ENCODE measurements around the gene CPT1B.

The CPT1B gene

DNA sequence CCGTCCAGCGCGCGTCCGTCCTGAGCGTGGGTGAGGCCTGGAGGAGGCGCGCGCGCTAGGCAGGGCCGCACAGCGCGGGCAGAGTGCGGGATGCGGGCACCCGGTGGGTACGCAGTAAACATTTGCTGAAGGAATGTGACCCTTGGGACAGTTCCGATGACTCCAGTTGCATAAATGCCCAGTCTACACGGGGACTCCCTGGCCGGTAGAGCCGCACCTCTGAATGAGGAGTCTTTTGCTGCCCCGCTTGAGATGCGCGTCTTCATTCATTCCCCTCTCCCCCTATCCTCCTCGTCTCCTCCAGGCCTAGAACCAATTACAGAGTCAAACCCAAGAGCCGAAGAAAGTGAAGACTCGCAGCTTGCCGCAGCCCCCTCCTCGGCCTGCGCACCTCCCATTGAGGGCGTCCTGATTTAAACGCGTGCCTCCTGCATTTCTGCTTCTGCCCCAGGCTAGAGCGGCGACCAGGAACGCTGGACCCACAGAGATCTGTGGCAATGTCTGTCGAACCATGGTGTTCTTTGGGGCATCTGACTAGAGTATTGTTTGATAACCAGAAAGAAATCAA lies 5.2 kb upstream of the CPT1B start:
- no peak for TF ChIP-seq GATA3 (IDR thresholded peaks at IDR 0.05; ENCODE audit: low read depth, low read length)
- TF ChIP-seq GATA2 (IDR thresholded peaks at IDR 0.05; ENCODE audit: low read depth, low read length) = no peak

GRCh38 chr22:50582493-50583293 lies 4.5 kb upstream of the CPT1B start, which contains the start of gene CHKB:
Gene CHKB (minus strand): TSS chr22:50582849. CDS start chr22:50582781, 68 bp downstream.
- no peak for TF ChIP-seq GATA2 (IDR thresholded peaks at IDR 0.05; ENCODE audit: low read depth, low read length)
- no peak for TF ChIP-seq GATA3 (IDR thresholded peaks at IDR 0.05; ENCODE audit: low read depth, low read length)

GRCh38 chr22:50581950-50582492 lies 3.8 kb upstream of the CPT1B start:
- TF ChIP-seq GATA2 (IDR thresholded peaks at IDR 0.05; ENCODE audit: low read depth, low read length) (no peak), GATA3 (IDR thresholded peaks at IDR 0.05; ENCODE audit: low read depth, low read length) (no peak)

DNA sequence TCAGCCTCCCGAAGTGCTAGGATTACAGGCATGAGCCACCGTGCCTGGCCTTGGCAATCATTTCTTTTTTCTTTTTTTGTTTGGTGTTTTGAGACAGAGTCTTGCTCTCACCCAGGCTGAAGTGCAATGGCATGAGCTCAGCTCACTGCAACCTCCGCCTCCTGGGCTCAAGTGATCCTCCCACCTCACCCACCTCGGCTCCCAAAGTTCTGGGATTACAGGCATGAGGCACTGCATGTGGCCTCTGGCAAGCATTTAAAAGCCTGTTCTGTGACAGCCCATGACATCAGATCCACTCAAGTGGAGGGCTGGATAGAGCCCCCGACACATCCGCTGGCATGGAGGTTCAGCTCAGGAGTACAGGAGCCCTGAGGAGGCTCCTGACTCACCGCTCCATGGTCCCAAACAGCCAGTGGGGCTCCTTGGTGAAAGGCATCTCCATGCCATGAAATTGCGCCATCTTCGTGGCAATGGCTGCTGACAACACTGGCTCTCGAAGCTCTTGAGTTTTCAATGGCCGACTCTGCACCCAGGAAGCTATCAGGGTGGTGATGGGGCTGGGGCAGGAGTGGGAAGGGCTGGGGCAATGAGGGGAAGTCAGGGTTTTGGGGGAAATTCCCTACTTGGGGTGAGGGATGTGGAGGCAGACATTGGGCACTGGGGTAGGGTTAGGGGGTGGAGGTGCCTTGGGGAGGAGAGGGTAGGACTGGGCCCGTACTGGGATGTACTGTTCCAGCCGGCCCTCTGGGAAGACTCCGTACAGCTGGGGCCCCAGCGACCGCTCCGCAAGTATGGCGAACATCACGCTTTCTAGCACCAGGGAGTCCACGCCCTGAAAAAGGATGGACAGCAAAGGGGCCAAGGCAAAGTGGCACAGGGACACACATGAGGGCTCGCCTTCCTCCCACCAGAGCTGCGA lies 3.1 kb upstream of the CPT1B start:
- TF ChIP-seq GATA2 (IDR thresholded peaks at IDR 0.05; ENCODE audit: low read depth, low read length) (no peak), GATA3 (IDR thresholded peaks at IDR 0.05; ENCODE audit: low read depth, low read length) (no peak)

DNA sequence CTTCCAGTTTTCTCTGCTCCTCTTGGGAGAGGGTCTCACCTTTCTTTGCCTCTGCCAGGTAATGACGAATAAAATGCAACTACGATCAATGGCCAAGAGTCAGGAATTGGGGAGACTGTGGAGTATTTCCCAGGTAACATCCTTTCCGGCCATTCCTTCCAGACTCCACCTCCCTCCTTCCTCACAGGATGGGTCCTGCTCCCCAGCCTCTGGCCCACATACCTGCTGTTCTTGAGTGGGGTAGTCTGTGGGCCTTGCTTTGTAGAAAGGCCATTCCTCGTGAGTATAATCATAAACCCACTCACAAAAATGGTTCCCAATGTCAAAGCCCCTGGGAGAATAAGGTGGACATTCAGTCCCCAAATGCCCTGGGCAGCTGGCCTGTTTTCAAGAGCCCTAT lies 1.5 kb upstream of the CPT1B start:
- TF ChIP-seq GATA2 (IDR thresholded peaks at IDR 0.05; ENCODE audit: low read depth, low read length) (no peak), GATA3 (IDR thresholded peaks at IDR 0.05; ENCODE audit: low read depth, low read length) (no peak)

DNA sequence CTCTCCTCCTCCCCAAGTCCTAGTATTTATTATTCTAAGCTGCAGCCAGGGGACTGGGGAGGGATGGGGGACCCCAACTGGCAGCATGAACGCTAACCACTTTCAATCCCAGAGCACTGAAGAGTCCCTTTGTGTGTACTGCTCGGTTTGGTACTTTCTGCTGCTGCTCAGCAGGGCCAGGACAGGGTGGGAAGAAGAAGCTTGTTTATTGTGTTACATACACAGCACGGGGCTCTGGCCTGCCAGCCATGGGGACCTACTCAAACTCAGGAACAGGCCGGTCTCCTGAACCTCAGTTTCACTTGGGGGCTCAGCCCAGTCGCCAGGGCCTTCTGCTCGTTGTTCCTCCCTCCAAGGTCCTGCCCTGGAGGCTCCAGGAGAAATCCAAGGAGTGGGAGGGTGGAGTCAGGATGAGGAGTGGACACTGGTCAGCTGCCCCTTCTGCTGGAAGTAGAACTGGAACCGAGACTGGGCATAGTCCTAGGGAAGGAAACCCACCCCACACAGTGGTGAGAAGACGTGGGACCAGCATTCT lies 616 bp upstream of the CPT1B start:
- TF ChIP-seq GATA3 (IDR thresholded peaks at IDR 0.05; ENCODE audit: low read depth, low read length) (no peak), GATA2 (IDR thresholded peaks at IDR 0.05; ENCODE audit: low read depth, low read length) (no peak)

DNA sequence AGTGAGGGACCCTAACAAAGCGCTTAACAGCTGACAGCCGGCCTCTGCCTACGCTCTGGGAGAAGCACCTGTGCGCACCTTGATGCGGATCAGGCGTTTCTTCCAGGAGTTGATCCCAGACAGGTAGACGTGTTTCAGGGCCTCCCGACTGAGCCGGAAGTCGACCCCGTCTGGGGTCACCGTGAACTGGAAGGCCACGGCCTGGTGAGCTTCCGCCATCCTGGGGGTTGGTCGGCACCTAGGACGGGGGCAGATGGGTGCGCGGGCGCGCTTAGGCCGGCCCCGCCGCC lies 585 bp downstream of the CPT1B start:
- TF ChIP-seq GATA2 (IDR thresholded peaks at IDR 0.05; ENCODE audit: low read depth, low read length) = no peak
- no peak for TF ChIP-seq GATA3 (IDR thresholded peaks at IDR 0.05; ENCODE audit: low read depth, low read length)

DNA sequence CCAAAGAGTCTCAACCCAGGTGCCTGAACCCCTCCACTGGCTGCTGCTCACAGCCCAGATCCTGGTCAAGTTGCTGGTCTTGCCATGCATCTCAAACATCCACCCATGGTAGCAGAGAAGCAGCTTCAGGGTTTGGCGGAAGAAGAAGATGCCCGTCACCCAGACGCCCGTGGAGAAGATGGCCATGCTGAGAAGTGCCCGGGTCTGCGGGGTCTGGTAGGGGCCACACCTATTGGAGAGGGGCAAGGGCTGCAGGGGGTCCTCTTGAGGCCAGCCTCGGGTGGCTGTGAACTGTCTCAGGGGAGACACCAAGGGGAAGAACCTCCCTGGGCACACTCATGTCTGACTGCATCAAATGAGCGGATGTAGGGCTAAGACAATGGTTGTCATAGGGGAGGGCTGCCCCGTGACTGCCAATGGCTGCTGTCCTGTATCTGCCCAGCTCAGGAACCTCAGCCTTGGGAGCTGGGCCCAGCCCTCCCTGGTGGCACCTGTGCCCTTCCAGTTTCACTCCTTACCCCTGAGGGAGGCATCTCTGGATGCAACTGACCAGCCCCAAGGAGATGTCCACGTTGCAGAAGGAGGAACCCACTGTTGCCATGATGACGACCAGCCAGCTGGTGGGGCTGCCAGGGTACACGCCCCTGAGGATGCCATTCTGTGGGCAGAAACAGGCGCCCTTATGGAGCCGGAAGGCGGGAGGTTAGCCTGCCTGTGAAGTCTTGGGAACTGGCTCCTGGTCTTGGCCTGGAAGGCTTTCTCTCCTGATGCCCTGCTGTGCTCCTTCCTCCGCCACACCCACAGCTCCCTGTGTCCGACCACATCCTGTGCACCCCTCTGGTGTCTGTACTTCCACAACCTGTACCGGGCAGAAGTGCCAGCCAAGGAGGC lies 1.2 kb downstream of the CPT1B start:
- TF ChIP-seq GATA2 (IDR thresholded peaks at IDR 0.05; ENCODE audit: low read depth, low read length) (no peak), GATA3 (IDR thresholded peaks at IDR 0.05; ENCODE audit: low read depth, low read length) (no peak)

DNA sequence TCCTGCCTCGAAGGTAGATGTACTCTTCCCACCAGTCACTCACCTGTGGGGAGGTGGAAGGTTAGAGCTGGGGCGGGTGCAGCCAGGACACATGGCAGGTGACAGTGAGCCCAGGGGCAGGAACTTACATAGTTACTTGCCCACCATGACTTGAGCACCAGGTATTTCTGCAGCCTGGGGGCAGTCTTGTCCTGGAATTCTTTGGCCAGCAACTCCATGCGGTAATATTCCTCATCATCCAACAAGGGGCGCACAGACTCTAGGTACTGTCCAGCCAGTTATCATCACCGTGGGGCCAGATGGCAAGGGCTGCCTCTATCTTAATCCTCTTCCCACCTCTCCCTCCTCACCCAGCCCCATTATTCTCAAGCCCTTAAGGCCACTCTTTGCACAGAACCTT lies 2.2 kb downstream of the CPT1B start:
- TF ChIP-seq GATA2 (IDR thresholded peaks at IDR 0.05; ENCODE audit: low read depth, low read length) = no peak
- no peak for TF ChIP-seq GATA3 (IDR thresholded peaks at IDR 0.05; ENCODE audit: low read depth, low read length)

DNA sequence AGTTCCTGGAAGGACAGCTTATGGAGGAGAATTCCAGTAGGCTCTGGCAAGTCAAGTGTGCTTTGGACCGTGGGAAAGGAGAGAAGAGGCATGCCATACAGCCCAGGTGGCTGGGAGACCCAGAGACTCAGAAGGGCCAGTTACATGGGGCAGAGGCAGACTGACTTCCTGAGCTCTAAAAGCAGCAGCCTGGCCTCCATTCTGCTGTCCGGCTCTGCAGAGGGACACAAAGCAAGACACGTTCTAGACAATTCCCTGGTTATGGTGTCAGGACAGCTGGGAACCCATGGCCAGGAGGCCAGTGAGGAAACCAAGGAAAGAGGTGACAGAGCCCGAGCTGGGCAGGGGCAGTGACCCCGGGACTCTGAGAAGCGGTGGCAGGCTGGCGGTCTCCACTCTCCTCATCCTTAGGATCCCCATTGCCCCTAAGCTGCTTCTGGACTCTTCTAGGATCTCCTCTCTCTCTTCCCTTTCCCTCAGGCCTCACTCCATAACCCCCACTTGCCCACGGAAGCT lies 2.7 kb downstream of the CPT1B start:
- no peak for TF ChIP-seq GATA3 (IDR thresholded peaks at IDR 0.05; ENCODE audit: low read depth, low read length)
- TF ChIP-seq GATA2 (IDR thresholded peaks at IDR 0.05; ENCODE audit: low read depth, low read length) = no peak

DNA sequence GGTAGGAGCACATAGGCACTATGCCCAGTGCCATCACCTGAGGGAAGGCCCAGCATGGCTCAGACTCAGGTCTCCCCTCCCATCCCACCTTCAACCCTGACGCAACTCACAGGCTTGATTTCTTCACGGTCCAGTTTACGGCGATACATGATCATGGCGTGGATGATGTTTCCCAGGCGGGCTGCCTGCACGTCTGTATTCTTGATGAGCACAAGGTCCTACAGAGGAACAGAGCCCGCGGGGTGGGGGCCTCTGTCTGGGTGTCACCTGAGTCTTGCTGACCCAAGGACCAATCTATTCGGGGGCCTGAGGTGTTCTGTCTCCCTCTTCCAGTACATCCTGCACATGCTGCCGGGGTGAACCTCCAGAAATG lies 3.9 kb downstream of the CPT1B start:
- TF ChIP-seq GATA2 (IDR thresholded peaks at IDR 0.05; ENCODE audit: low read depth, low read length) = no peak
- TF ChIP-seq GATA3 (IDR thresholded peaks at IDR 0.05; ENCODE audit: low read depth, low read length) = no peak

- no peak for TF ChIP-seq GATA2 (IDR thresholded peaks at IDR 0.05; ENCODE audit: low read depth, low read length)
- no peak for TF ChIP-seq GATA3 (IDR thresholded peaks at IDR 0.05; ENCODE audit: low read depth, low read length)
These were observed 4.5 kb downstream of the CPT1B start for GRCh38 chr22:50573491-50574382.

Measured in SH-SY5Y (cell line).